GM19351 (cell line): Measurements from ENCODE around the gene TRAF1.
A peak's percentile ranks its signal among the peaks of the same experiment; 100 is the strongest.

Experiments used
- ATAC-seq: cut with Tn5 transposase; IDR thresholded peaks from one replicate; pipeline ENCODE4 v1.9.1; 2021; ENCODE audit warnings: mild to moderate bottlenecking, moderate library complexity; ENCODE audit not compliant: unreplicated experiment

TRAF1 gene

DNA sequence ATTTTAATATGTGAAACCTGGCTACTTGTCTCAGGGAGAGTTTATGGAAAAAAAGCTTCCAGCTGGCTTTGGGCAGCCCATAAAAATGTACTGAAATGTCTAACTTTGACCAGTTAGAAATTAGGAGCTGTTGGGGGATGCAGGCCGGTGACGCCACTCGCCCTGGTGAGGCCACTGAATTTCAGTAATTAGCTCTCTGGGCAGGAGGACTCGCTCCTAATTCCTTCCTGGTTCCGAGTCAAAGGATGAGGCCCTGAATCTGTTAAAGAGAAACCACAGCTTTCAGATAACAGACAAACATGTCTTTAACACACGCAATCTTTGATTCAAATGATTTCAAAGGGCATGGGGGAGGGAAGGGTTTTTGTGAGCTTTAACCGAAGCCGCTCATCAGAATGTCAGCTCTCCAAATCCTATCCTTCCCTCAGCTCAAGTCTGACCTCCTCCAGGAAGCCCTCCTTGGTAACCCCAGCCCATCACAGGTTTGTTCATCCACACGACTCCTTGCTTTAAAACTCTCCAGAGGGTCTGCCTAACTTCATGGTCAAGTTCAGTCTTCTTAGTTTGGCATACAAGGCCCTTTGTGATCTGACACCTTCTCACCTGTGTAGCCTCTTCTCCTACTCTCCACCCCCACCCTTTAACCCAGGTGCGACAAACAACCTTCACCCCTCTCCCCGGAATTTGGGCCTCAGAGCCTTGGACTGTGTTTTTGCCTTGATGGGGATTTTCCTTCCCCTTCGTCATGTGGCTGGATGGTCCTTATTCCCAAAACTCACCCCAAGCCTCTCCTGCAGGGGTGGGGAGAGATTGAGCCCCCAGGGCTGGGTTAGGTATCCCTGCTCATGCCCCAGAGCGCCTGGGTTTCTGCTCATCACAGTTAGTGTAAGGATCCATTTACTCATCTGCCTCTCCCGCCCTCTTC is 36.0 kb downstream of the TRAF1 start:
- ATAC-seq = no peak

- ATAC-seq = no peak
Measured at GRCh38 chr9:120889606-120890271, 36.9 kb downstream of the TRAF1 start.

GRCh38 chr9:120888626-120889025 is 38.0 kb downstream of the TRAF1 start:
- ATAC-seq = no peak

- ATAC-seq = no peak
Measured at GRCh38 chr9:120886490-120886967, 40.1 kb downstream of the TRAF1 start.

- ATAC-seq = no peak
Measured at GRCh38 chr9:120885958-120886357, 40.6 kb downstream of the TRAF1 start.

DNA sequence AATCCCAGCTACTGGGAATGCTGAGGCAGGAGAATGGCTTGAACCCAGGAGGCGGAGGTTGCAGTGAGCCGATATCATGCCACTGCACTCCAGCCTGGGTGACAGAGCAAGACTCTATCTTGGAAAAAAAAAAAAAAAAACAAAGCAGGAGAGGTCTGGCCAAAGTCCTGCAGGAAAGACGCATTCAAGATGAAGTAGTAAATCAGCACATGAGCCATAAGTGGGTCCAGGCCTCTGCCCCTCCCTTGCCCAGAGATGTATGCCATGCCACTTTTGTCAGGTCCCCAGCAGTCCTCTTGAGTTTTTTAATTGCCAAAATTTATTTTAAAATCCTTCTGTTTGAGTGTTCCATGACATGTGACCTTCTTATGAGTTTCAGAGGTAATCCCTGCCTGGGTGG is 41.1 kb downstream of the TRAF1 start:
- ATAC-seq = no peak

DNA sequence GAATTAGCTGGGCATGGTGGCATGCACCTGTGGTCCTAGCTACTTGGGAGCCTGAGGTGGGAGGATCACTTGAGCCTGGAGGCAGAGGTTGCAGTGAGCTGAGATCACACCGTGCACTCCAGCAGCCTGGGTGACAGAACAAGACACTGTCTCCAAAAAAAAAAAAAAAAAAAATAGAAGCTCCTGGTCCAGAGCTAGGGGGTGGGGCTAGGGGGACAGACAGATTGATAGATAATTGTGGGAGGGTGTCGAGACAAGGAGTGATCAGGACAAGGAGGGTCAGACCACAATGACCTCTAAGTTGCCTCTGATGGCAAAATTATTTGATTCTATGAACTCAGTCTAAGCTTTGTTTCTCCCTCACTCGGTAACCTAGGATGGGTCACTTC is 43.0 kb downstream of the TRAF1 start:
- no peak for ATAC-seq

DNA sequence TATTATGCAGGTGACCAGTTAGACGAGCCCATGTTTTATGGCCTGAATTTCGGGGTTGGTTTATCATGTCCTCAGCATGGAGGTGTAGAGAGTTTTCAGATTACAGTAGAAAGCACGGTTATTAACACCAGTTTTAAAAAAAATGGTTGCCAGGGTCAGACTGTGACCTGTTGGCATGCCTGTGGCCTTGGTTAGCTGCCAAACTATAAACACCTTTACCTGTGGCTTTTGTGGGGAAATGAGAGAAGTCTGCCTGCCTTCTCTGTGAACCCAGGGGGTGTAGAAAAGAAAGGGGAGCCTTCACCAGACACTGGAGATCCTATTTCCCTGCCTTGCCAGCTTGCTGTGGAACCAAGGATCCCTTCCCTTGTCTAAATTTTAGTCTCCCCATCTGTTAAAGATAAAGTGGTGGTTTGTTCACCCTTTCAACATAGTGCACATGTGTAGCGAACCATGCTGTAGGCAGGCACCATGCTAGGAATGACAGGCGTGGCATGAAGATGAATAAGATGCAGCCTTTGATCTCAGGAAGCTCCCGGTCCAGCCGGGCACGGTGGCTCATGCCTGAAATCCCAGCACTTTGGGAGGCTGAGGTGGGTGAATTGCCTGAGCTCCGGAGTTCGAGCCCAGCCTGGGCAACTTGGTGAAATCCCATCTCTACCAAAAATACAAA is 43.5 kb downstream of the TRAF1 start:
- no peak for ATAC-seq

- ATAC-seq = no peak
Measured at GRCh38 chr9:120879446-120879845, 47.1 kb downstream of the TRAF1 start.

DNA sequence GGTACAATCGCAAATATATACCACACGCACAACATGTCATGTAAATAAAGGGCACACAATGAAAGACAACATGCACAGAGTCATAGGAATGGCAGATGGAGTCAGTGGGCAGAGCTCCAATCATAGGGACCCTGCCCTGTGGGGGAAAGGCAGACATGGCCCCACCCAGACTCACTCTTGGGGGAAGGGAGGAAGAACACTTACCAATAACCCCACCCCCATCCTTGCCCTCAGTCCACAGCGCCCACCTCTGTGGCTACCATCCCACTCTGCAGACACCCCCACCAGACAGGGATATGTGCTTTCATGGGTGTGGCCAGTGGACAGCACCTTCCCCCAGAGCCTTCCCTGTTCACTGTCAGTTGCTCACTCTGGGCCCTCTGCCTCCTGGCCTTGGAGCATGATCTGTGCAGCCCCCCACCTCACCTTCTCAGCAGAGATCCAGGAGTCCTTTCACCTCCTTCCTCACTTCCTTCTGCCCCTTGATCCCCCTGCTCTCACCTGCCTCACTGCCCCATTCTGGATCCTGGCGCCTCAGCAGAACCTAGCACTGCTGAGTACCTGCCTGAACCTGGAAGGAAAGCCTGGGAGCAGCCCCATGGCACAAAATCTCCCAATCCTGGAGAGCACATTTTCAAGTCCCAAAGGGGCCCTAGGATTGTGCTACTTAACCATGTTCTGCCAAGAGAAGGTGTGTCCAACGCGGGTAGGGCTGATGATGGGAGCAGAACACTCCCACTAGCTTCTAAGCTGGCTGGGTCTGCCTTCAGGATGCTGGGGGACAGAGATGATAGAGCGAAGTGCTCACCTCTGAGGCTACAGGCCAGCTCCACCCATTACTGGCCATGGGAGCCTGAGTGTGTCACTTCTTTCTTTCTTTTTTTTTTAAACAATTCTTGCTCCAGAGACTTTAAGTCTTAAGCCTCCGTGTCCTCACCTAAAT is 48.1 kb downstream of the TRAF1 start:
- ATAC-seq = no peak

- peak; percentile 41 for ATAC-seq
Measured at GRCh38 chr9:120877276-120878034, 49.1 kb downstream of the TRAF1 start.

- ATAC-seq = peak; percentile 6
Measured at GRCh38 chr9:120876842-120877240, 49.8 kb downstream of the TRAF1 start, which contains the start of gene PHF19. Gene PHF19, minus strand, starts transcription at chr9:120877188. Its CDS starts 2,447 bp downstream, at chr9:120874741.

- peak; percentile 61 for ATAC-seq
Measured at GRCh38 chr9:120875954-120876841, 50.4 kb downstream of the TRAF1 start.

DNA sequence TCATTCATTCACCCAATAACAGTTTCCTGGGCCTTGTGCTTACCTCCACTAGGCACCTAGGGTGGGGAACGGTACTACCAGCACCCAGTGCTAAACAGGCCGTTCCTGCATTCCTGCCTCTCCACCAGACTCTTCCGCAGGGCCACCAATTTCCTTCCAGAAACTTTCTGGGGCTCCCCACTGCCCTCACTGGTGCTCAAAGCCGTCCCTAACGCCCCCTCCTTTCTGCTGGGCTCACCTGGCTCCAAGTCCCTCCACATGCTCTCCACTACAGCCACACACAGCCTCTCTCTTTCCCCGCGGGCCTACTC is 51.0 kb downstream of the TRAF1 start:
- no peak for ATAC-seq

GRCh38 chr9:120875195-120875565 is 51.4 kb downstream of the TRAF1 start:
- no peak for ATAC-seq

DNA sequence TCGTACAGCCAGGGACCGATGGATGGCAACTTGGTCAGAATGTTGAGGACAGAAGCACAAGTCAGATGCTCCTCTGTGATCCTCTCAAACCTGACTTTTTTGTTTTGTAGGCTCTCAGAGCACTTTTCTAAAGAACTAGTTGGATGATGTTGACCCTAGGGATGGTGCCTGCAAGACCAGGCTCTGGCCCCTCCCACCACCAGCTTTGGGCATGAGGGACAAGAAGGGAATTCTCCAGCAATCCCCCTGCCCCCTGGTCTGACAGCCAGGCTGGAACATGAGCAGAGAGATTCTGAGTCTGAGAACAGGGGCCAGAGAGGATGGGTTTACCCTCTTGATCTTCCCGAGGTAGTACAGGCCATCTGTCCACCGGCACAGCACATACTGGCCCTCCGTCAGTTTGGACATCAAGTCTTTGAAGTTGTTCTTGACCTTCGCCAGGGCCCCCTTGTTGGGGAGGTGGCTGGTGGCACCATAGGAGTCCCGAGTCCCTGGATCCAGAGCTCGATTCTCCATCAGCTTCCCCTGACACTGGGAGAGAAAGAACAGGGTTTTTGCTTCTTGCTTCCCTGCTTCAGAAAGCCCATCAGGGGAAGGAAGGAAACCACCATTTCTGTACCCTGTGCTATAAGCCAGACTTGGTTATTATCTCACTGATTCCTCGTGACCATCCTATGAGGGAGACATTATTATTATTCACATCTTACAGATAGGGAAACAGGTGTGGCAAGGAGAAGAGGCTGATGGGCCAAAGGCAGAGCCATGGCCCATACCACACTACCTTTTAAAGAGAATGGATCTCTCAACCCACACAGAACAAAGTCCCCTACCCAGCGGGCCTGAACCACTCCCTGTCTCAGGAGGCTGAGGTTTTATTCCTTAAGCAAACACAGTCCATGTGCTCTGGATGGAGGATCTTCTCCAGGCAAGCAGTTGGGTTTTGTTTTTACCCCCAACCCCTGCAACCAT is 52.1 kb downstream of the TRAF1 start:
- no peak for ATAC-seq

DNA sequence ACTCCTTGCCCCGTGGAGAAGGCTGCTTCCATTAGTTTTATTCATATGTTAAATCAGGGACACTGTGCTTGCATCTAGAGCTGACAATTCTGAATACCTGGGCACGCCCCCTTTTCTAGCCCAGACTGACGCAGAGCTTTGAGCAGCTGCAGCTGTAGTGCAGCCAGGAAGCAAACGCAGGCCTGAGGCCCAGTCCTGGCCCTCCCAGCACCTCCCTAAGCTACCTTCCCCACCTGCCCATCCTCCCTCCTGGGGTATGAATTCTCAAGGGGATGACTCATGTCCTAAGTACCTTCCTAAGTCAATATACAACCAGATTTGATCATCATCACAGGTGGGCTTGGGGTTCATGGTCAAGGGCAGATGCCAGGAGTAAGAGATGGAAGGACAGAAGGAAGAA is 53.1 kb downstream of the TRAF1 start:
- no peak for ATAC-seq
